GM15510 (cell line): Measurements from ENCODE around the gene ARMC12.

Source experiments
- POLR2A ChIP-seq: IDR thresholded peaks from 3 replicates; pipeline ENCODE4 v1.6.1; 2011; ENCODE audit warnings: borderline replicate concordance; ENCODE audit not compliant: insufficient read length; ENCODE audit errors: extremely low read depth

The ARMC12 gene, protein sequence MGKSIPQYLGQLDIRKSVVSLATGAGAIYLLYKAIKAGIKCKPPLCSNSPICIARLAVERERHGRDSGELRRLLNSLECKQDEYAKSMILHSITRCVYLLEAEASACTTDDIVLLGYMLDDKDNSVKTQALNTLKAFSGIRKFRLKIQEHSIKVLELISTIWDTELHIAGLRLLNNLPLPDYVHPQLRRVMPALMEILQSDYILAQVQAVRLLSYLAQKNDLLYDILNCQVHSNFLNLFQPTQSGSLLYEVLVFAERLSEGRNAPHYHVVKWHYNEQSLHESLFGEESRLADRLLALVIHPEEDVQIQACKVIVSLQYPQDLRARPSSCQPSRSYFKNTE

DNA sequence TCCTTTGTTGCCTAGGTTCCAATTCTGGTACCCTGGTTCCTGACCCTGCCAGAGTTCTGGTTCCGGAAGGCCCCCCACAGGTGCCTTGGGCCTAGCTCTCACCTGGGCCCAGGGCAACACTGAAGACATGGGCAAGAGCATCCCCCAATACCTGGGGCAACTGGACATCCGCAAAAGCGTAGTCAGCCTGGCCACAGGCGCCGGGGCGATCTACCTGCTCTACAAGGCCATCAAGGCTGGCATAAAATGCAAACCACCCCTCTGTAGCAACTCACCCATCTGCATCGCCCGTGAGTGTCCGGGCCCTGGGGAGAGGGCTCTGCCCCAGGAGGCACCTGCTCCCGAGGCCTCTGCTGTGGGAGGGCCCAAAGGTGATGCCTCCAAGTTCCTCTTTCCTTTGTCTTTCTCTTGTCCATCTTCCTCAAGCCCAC lies at the start of gene ARMC12:
TSS of gene ARMC12 (plus strand) at position 51 of the 431 bp plus-strand sequence. CDS start at position 128, 77 bp downstream.
- no peak for TF ChIP-seq POLR2A

DNA sequence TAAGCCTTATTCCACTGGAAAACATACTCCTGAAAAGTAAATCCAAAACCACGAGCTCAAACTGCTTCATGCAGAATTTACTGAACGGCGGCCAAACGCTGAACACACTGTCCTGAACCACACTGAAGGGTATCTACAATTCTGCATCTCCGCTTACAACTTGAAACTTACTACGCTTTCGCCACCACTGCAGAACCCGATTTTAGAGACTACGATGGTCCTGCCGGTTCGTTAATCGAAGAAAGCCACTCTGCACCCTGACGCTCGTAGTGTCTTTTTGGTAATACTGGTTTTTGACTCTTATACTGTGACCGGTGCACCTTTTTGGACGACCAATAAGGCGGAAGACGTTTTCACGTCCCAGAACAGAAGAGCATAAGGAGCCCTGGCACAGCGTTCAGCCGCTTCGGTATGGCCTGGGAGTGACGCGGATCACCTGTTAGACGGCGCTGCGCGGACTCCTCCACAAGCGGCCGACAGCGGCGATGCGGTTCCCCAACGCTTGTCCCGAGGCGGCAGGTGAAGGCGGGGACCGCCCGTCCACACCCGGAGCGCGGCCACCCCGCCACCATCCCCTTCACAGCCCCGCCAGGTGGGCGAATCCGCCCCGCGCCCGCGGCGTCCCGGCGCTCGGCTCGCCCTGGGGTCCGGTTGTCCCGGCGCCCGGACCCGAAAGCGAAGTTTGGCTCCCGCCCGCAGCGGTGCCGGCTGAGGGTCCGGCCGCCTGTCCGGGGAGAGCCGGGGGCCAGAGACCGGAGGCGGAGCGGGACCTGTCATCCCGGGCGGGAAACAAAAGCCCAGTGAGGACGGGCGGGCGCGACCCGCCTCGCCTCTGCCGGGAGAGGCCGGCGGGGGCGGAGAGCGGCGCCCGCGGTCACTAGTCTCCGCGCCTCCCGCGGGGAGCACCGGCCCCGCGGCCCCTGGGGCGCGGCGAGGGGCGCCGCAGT lies 48.9 kb upstream of the ARMC12 start:
- TF ChIP-seq POLR2A: no peak

DNA sequence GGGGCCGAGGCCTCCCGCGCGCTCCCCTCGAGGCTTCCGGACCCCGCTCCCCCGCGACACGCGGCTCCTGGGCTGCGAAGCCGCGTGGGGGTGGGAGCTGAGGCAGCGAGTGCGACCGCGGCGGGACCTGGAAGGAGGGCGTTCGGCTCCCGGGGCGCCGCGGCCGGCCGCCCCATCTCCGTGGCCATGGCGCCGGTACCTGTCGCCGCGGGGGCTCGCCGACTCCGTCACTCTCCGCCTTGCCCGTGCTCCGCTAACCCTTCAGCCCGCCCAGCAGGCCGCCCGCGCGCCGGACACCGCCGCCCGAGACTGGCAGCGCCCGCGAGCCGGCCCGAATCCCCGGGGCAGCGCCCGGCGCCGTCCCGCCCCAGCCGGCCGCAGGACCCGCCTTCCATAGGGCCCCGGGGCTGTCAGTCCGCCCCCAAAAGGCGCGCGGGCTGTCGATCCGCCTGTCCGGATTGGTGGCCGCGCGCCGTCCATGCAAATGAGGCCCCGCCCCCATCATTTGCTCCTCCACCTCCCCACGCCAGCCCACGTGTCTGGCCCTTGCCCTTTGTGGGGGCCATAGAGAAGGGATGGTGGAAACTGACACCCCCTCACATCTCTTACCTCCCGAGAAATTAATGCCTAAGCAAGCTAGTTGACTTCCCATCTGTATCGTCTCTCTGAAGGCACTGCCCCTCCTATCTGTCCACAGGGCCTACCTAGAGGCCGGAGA lies 48.1 kb upstream of the ARMC12 start, which contains the start of gene FKBP5:
TSS of gene FKBP5 (minus strand) at position 311 of the 718 bp plus-strand sequence. CDS start 46,091 bp downstream, outside the sequence.
- TF ChIP-seq POLR2A: peak; percentile 94

DNA sequence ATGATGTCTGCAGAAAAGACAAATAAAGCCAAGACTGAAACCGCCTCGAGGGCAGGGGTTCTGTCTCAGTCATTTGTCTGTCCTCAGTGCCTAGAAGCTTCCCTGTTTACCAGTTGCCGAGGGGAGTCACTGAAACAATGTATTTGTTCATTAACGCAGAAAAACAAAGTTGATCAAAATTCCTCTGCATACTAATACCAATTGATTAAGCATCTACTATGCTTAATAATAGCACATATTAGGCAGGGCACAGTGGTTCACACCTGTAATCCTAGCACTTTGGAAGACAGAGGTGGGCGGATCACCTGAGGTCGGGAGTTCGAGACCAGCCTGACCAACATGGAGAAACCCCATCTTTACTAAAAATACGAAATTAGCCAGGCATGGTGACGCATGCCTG lies 46.3 kb upstream of the ARMC12 start:
- TF ChIP-seq POLR2A: no peak

DNA sequence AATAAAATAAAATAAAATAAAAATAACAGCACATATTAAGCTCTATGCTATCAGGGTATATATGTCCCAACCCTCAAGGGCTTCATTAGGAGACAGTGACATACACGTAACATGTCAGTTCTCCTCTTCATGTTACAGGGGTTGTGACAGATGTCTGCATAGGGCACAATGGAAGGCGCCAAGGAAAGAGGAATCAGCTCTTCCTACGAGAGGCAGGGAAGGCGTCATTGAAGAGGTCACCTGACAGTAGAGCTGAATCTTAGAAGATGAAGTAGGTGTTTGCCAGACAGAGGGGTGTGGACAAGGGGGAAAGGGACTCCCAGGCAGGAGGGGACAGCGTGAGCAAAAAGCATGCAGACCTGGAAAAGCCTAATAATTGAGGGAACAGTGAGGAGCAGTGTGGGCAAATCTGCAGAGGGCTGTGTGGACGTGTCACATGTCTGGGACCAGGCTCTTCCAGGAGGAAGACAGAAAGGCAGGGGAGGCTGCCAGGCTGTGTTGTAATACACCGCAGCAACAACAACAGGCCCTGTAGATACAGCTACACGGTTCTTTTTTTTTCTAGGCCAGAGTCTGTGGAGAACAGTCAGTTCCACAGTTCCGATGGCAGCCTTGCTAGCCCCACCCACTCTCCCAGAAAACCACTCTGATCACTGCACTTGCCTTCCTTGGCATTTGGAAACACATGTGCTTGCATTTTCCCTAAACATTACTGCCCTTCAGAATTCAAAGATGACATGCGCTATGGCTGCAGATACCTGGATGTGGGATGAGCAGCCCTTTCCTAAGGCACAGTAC lies 45.6 kb upstream of the ARMC12 start:
- no peak for TF ChIP-seq POLR2A

DNA sequence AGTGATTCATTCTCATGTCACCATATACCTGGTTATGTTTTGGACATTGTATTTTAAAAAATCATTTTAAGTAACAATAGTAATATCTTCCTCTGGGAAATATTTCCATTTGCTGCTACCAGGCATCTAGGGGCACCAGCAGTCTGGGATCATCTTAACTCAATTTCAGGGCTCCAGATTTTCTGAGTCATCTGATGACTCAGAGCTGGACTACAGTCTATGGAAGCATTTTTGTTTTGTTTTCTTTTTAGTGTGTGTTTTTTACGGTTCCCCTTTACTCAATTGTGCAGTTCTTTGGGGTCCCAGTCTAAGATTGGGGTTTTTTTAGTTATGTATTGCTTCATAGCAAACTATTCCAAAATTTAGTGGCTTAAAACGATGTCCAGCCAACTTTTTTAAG lies 42.4 kb upstream of the ARMC12 start:
- TF ChIP-seq POLR2A: no peak

DNA sequence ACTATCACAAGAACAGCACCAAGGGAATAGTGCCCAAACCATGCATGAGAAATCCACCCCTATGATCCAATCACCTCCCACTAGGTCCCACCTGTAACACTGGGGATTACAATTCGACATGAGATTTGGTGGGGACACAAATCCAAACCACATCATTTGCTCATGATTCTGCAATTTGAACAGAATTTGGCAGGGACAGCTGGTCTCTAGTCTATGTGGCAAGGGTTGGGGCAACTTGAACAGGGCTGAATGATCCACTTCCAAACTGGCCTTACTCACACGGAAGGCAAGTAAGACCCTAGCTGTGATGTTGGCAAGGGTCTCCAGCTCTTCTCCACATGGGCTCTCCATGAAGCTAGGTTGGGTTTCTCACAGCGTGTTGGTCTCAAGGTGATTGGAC lies 38.0 kb upstream of the ARMC12 start:
- TF ChIP-seq POLR2A: no peak

DNA sequence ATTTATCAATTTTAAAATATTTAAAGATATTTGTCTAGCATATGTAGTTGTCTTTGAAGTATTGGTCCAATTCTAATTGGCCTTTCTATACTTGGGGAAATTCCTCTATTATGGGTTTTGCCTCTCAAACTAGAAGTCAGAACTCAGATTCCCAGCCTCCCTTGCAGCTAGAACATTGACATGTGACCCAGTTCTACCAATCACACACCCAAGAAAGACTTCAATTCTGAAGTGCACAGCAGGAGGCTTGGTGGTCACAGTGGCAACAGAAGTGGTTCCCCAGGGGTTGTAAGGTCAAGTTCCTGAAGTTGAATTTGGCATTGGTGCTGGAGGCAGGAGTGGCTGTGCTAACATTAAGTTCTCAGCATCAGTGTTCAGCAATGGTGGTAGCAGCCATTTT lies 33.3 kb upstream of the ARMC12 start:
- no peak for TF ChIP-seq POLR2A

DNA sequence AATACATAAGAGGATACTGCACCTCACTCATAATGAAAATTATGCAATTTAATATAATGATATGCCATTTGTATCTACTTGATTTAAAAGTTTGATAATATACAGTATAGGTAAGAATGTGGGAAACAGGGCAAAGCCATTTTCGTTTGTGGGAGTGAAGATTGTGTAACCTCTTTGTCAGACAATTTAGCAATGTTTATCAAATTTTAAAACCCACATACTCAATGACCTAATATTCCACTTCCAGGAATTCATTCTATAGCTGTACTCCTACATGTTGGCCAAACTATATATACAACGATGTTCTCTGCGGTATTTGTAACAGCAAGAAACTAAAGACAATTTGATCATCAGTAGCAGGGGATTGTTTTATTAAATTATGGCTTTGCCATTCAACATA lies 30.4 kb upstream of the ARMC12 start:
- no peak for TF ChIP-seq POLR2A

DNA sequence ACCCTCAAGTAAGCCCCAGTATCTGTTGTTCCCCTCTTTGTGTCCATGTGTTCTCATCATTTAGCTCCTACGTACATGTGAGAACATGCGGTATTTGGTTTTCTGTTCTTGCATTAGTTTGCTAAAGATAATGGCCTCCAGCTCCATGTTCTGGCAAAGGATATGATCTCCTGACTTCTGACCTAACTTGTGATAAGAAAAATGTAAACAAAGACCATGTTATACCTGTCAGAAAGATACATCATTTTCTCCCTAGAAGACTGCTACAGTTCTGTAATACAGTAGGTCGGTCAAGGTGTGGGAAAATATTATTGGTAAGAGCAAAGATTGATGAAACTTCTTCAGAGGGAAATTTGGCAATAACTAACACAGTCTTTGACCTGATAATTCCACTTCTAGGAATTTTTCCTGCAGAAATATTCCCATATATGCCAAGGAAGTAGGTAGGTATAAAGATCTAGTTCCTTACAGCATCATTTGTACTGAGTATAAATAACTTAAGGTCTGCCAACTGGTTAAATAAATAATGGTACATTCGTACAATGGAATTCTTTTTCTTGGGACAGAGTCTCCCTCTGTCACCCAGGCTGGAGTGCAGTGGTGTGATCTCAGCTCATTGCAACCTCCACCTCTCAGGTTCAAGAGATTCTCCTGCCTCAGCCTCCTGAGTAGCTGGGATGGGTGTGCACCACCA lies 29.0 kb upstream of the ARMC12 start:
- no peak for TF ChIP-seq POLR2A

DNA sequence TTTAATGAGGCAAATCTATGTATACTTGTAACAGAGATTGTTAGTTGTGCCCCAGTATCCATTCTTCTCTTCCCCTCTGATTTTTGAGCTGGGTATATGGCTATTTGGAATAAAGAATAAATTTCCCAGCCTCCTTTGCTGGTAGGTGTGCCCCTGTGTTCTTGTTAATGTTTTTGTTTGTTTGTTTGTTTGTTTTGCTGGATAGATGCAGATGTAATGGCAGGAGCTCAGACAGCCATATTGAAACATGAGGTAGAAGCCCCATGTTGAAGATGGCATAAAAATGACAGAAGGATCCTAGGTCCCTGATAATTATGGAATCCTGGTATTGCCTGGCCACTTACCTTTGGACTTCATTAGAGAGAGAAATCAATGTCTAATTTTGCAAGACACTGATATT lies 28.2 kb upstream of the ARMC12 start:
- no peak for TF ChIP-seq POLR2A

DNA sequence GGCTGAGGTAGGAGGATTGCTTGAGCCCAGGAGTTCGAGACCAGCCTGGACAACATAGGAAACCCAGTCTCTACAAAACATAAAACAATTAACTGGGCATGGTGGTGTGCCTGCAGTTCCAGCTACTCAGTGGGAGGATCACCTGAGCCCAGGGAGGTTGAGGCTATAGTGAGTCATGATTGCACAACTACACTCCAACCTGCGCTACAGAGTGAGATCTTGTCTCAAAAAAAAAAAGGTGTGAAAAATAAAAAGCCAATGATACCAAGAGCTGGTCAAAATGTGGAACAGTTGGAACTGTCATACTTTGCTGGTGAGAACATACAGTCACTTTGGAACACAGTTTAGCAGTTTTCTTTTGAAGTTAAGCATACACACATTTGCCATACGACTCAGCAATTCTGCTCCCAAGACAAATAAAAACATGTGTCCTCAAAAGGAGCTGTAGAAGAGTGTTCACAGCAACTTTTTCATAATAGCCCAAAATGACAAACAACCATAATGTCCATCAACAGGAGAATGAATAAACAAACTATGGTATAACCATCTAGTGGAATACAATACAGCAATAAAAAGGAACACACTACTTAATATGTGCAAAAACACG lies 26.5 kb upstream of the ARMC12 start:
- no peak for TF ChIP-seq POLR2A

DNA sequence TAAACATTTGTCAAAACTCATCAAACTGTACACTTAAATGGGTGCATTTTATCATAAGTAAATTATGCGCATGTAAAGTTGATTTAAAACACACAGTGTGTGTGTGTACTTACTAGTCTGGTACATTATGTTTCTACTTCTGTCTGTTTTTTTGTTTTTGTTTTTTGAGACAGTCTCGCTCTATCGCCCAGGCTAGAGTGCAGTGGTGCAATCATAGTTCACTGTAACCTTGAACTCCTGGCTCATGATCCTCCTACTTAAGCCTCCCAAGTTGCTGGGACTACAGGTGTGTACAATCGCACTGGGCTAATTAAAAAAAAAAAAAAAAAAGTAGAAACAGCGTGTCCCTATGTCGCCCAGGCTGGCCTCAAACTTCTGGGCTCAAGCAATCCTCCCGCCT lies 25.1 kb upstream of the ARMC12 start:
- no peak for TF ChIP-seq POLR2A

DNA sequence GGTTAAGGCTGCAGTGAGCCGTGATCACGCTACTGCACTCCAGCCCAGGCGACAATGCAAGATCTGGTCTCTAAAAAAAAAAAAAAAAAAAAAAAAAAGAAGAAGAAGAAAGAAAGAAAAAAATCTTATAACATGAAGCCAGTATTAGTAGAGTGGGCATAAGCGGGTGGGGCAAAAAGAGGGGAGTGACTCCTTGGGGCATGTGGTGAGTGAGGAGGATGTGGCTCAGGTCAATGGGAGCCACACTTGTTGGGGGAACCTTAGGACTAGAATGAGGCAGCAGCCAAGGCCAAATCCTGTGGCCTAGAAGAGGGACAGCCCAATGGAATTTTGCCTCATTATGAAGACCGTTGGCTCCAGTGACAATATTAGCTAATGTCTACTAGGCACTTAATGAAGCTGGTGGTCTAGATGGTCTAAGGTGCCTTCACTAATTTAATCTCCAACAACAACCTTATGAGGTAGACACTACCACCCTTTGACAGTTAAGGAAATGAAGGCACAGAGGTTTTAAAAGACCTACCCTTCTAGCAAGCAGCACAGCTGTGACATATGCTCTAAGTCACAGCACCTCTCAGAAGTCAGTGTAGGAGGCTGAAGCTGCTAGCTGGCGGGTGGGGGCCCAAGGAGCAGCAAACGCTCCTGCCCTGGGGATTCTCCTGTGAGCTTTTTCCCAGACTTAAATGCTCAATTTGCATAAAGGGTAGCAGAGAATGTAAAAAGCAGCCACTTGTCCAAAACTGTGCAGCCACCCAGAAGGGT lies 23.6 kb upstream of the ARMC12 start:
- no peak for TF ChIP-seq POLR2A
